ENCODE data around the gene BLOC1S1.

BLOC1S1 gene

DNA sequence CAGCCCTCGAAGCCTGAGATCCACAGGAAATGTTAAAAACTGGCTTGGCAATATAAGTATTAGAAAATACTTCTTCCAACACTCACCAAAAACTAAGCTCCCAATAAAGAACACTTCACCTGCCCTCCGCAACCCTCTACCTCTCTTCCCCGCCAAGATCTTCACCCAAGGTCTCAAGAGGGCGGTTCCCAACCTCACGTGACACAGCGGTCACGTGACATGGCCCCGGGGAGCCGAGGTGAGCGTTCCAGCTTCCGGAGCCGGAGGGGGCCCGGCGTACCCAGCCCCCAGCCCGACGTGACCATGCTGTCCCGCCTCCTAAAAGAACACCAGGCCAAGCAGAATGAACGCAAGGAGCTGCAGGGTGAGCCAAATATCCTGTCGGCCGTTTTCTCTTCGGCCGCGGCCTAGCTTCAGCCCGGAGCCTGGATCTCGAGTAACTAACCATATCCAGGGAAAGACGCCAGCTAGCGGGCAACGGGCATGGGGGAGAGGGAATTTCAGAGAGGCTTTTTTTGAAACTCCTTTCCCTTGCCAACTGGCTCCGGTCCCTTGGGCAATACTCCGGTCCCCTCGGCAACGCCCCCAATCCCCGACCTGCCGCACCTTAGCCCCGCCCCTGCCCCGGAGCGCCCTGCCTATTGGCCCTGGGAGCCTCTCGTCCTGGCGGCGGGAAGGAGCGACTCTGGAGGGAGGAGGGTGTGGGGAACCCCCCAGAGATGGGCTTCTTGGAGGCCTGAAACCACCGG is at the start of gene BLOC1S1:
TSS of gene BLOC1S1 (plus strand) at position 214 of the 749 bp plus-strand sequence. CDS start at position 220, 6 bp downstream.
- Histone ChIP-seq H3K4me1 (peaks cover 17% of the 10 kb centered on the region), H3K27me3 (ENCODE audit: low read depth) (peaks cover 4% of the 10 kb centered on the region; the same call in 1 of the 2 replicates), H3K4me3 (peak within 1 kb of the TSS; percentile 70), H3K9me3 (no peaks in the 10 kb centered on the region), H3K36me3 (replicated peaks) (no peaks in the 10 kb centered on the region)
- in situ Hi-C loops (cut with MboI; ENCODE audit: low sequenced_read_pairs), result no loop called here
- peak; percentile 84 to 97 for DNase-seq (ENCODE audit: low spot score in 2 of 2)

DNA sequence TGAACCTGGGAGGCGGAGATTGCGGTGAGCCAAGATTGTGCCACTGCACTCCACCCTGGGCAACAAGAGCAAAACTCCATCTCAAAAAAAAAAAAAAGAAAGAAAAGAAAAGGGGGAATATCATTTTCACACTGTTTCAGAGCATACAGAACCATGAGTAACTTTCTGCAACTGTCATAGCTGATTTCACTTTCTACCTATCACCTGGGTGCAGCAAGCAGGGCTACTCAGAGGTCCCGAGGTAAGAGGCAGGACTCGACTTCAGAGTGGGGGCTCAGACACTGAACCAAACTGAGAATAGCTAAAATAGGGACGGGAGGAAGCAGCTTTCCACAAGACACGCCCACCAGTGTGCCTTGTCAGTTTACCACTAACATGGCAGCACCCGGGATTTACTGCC is 49.3 kb upstream of the BLOC1S1 start:
- H3K4me3 ChIP-seq, result no peak overlapping the region
- no peaks in the 10 kb centered on the region for H3K9me3 ChIP-seq
- H3K27me3 ChIP-seq (ENCODE audit: low read depth), result no peaks in the 10 kb centered on the region; the same call in 1 of the 2 replicates
- no peak for DNase-seq (ENCODE audit: low spot score in 2 of 2)
- H3K36me3 ChIP-seq (replicated peaks), result no peaks in the 10 kb centered on the region
- H3K4me1 ChIP-seq, result no peaks in the 10 kb centered on the region
- in situ Hi-C loops (cut with MboI; ENCODE audit: low sequenced_read_pairs), result no loop called here

DNA sequence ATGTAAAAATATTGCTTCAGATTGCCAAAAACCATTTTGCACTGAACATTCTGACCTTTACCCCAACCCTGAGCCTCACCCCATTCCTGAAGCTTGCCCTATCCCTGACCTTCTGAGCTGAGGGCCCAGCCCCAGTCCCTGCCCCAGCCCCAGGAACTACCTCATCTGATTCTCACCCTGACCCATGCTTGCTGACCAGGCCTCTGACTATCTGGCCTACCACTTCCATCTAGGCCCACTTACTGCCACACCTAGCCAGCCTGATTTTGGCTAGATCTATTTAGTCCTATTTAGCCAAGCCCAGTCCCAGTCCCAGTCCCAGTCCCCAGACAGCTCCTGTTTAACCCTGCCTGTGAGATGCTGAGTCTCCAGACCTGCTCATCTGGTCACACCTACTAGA is 45.6 kb upstream of the BLOC1S1 start:
- no peak overlapping the region for H3K4me3 ChIP-seq
- no peak for DNase-seq (ENCODE audit: low spot score in 2 of 2)
- H3K27me3 ChIP-seq (ENCODE audit: low read depth), result no peaks in the 10 kb centered on the region; the same call in 1 of the 2 replicates
- H3K9me3 ChIP-seq, result no peaks in the 10 kb centered on the region
- H3K36me3 ChIP-seq (replicated peaks), result no peaks in the 10 kb centered on the region
- in situ Hi-C loops (cut with MboI; ENCODE audit: low sequenced_read_pairs), result no loop called here
- H3K4me1 ChIP-seq, result no peaks in the 10 kb centered on the region

DNA sequence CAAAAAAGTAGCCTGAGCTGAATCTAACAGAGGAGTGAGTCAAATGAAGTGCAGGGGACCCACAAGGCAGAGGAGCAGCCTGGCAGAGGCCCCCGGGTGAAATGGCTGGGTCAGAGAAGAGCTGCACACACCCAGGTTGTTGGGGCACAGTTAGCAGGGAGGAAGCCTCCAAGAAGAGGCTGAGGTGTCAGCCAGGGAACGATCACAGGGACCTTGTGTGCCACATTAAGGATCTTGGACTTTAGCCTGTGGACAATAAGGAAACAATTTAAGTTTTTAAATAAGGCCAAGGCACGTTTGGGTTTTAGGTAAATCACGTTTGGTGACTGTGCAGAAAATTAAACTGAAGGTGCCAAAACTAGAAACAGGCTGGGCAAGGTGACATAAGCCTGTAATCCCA is 44.1 kb upstream of the BLOC1S1 start:
- Histone ChIP-seq H3K27me3 (ENCODE audit: low read depth) (no peaks in the 10 kb centered on the region; the same call in 1 of the 2 replicates), H3K36me3 (replicated peaks) (no peaks in the 10 kb centered on the region), H3K9me3 (no peaks in the 10 kb centered on the region), H3K4me1 (no peaks in the 10 kb centered on the region), H3K4me3 (no peak overlapping the region)
- in situ Hi-C loops (cut with MboI; ENCODE audit: low sequenced_read_pairs), result no loop called here
- DNase-seq (ENCODE audit: low spot score in 2 of 2), result no peak

DNA sequence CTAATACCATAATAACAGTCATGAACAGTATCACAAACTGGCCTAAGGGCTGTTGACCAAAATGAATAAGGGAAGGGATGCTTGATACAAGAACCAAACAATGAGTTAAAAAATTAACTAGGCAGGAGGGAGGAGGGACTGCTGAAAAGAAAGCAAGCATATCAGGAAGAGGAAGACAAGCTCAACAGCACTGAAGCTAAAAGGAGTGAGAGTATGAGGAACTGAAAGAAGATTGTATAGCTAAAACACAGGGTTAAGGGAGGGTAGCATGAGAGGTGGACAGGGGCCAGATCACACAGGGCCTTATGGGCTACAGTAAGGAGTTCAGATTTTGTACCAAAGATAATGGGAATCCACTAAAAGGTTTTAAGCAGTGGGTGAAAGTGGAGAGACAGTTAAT is 42.2 kb upstream of the BLOC1S1 start:
- Histone ChIP-seq H3K4me3 (no peak overlapping the region), H3K27me3 (ENCODE audit: low read depth) (no peaks in the 10 kb centered on the region; the same call in 1 of the 2 replicates), H3K4me1 (no peaks in the 10 kb centered on the region), H3K9me3 (no peaks in the 10 kb centered on the region), H3K36me3 (replicated peaks) (no peaks in the 10 kb centered on the region)
- in situ Hi-C loops (cut with MboI; ENCODE audit: low sequenced_read_pairs), result no loop called here
- no peak for DNase-seq (ENCODE audit: low spot score in 2 of 2)

DNA sequence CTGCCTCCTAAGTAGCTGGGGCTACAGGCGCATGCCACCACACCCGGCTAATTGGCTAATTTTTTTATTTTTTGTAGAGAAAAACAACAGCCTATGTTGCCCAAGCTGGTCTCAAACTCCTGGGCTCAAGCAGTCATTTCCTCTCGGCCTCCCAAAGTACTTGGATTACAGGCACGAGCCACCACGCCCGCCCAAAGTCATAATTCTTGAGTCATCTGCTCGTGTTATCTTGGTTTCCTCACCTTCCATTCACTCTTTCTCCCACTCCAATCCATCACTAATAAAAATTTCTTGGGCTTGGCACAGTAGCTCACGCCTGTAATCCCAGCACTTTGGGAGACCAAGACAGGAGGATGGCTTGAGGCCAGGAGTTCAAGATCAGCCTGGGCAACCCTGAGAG is 40.2 kb upstream of the BLOC1S1 start:
- in situ Hi-C loops (cut with MboI; ENCODE audit: low sequenced_read_pairs), result no loop called here
- no peak overlapping the region for H3K4me3 ChIP-seq
- H3K4me1 ChIP-seq, result no peaks in the 10 kb centered on the region

DNA sequence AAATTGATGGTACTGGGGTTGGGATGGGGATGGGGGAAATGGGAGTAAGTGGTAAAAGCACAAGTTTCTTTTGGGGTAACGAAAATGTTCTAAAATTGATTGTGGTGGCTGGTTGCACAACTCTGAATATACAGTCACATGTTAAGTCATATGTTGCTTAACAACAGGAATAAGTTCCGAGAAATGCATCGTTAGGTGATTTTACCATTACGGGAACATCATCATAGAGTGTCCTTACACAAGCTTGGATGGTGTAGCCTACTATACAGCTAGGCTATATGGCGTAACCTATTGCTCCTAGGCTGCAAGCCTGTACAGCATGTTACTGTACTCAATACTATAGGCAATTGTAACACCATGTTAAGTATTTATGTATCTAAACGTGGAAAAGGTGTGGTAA is 39.1 kb upstream of the BLOC1S1 start:
- Histone ChIP-seq H3K4me3 (no peak overlapping the region), H3K27me3 (ENCODE audit: low read depth) (no peaks in the 10 kb centered on the region; the same call in 1 of the 2 replicates), H3K36me3 (replicated peaks) (no peaks in the 10 kb centered on the region), H3K4me1 (no peaks in the 10 kb centered on the region), H3K9me3 (no peaks in the 10 kb centered on the region)
- DNase-seq (ENCODE audit: low spot score in 2 of 2), result no peak
- in situ Hi-C loops (cut with MboI; ENCODE audit: low sequenced_read_pairs), result no loop called here

More for the DNA sequence above, 40.2 kb upstream of the BLOC1S1 start:
- DNase-seq (ENCODE audit: low spot score in 2 of 2), result no peak
- Histone ChIP-seq H3K36me3 (replicated peaks) (no peaks in the 10 kb centered on the region), H3K9me3 (no peaks in the 10 kb centered on the region), H3K27me3 (ENCODE audit: low read depth) (no peaks in the 10 kb centered on the region; the same call in 1 of the 2 replicates)

DNA sequence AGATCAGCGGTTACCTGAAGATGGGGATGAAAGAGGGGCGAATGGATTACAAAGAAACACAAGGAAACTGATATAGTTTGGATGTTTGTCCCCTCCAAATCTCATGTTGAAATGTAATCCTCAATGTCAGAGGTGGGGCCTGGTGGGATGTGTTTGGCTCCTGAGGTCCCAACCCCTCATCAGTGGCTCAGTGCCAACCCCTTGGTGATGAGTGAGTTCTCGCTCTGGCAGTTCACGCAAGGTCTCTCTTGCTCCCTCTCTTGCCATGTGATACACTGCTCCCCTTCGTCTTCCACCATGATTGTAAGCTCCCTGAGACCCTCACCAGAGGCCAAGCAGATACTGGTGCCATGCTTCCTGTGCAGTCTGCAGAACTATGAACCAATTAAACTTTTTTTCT is 36.2 kb upstream of the BLOC1S1 start:
- Histone ChIP-seq H3K27me3 (ENCODE audit: low read depth) (no peaks in the 10 kb centered on the region), H3K36me3 (replicated peaks) (no peaks in the 10 kb centered on the region), H3K9me3 (no peaks in the 10 kb centered on the region), H3K4me1 (no peaks in the 10 kb centered on the region), H3K4me3 (no peak overlapping the region)
- in situ Hi-C loops (cut with MboI; ENCODE audit: low sequenced_read_pairs), result no loop called here
- no peak for DNase-seq (ENCODE audit: low spot score in 2 of 2)

DNA sequence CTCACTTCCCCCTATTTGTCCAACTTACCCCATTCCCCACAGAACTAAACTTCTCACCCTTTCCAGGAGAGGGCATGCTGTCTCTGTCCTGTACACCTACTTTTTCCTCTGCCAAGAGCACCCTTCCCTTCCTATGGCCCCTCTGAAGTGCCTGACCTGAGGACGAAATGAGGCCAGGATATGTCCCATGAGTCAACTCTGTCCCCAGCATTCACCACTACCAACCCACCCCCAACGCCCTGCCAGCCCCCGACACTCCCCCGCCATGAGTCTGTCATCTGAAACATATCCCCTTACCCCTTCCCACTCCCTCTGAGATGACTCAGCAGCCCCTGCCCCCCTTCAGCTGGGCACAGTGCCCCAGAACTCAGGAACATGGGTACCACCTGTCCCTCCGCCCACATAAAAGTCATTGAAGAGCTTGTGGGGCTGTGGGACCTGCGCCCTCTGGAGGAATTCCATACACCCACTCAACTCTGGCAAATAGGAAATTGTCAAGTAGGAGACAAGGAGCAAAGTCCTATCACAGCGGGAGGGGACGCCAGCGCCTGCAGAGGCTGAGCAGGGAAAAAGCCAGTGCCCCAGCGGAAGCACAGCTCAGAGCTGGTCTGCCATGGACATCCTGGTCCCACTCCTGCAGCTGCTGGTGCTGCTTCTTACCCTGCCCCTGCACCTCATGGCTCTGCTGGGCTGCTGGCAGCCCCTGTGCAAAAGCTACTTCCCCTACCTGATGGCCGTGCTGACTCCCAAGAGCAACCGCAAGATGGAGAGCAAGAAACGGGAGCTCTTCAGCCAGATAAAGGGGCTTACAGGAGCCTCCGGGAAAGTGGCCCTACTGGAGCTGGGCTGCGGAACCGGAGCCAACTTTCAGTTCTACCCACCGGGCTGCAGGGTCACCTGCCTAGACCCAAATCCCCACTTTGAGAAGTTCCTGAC is 34.4 kb upstream of the BLOC1S1 start:
- no peaks in the 10 kb centered on the region for H3K9me3 ChIP-seq
- peak; percentile 77 to 84 for DNase-seq (ENCODE audit: low spot score in 2 of 2)
- H3K27me3 ChIP-seq (ENCODE audit: low read depth), result no peaks in the 10 kb centered on the region
- in situ Hi-C loops (cut with MboI; ENCODE audit: low sequenced_read_pairs), result no loop called here
- peak overlapping the region; percentile 35 for H3K4me3 ChIP-seq
- no peaks in the 10 kb centered on the region for H3K4me1 ChIP-seq
- H3K36me3 ChIP-seq (replicated peaks), result no peaks in the 10 kb centered on the region

DNA sequence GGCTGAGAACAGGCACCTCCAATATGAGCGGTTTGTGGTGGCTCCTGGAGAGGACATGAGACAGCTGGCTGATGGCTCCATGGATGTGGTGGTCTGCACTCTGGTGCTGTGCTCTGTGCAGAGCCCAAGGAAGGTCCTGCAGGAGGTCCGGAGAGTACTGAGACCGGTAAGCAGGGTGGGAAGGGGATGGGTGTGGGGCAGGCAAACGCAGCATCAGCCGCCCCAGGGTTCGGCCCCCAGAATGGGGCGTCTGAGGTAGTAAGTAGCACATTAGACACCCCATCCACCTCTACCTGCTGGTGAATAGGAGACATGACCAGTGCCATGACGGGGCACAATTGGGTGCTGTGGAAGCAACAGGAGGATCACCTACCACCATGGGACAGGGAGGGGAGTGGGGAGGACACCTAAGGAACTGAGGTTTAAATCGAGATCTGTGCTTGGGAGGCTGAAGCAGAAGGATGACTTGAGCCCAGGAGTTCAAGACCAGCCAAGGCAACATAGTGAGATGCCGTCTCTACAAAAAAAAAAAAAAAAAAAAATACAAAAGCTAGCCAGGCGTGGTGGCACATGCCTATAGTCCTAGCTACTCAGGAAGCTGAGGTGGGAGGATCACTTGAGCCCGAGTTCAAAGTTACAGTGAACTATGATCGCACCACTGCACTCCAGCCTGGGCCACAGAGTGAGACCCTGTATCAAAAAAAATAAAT is 33.6 kb upstream of the BLOC1S1 start:
- no peaks in the 10 kb centered on the region for H3K9me3 ChIP-seq
- DNase-seq (ENCODE audit: low spot score in 2 of 2), result no peak
- in situ Hi-C loops (cut with MboI; ENCODE audit: low sequenced_read_pairs), result no loop called here
- H3K4me1 ChIP-seq, result no peaks in the 10 kb centered on the region
- H3K27me3 ChIP-seq (ENCODE audit: low read depth), result no peaks in the 10 kb centered on the region
- H3K36me3 ChIP-seq (replicated peaks), result no peaks in the 10 kb centered on the region
- H3K4me3 ChIP-seq, result peak overlapping the region; percentile 35

DNA sequence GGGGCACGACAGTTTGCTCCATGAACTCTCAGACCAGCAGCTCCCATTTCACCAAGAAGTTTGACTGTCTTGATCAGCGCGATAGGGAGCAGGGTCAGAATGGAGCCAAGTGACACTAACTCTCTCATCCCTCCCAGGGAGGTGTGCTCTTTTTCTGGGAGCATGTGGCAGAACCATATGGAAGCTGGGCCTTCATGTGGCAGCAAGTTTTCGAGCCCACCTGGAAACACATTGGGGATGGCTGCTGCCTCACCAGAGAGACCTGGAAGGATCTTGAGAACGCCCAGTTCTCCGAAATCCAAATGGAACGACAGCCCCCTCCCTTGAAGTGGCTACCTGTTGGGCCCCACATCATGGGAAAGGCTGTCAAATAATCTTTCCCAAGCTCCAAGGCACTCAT is 32.2 kb upstream of the BLOC1S1 start:
- H3K4me1 ChIP-seq, result no peaks in the 10 kb centered on the region
- no peaks in the 10 kb centered on the region for H3K9me3 ChIP-seq
- no peaks in the 10 kb centered on the region for H3K36me3 ChIP-seq (replicated peaks)
- H3K4me3 ChIP-seq, result no peak overlapping the region
- no peaks in the 10 kb centered on the region for H3K27me3 ChIP-seq (ENCODE audit: low read depth)
- in situ Hi-C loops (cut with MboI; ENCODE audit: low sequenced_read_pairs), result no loop called here
- DNase-seq (ENCODE audit: low spot score in 2 of 2), result no peak

DNA sequence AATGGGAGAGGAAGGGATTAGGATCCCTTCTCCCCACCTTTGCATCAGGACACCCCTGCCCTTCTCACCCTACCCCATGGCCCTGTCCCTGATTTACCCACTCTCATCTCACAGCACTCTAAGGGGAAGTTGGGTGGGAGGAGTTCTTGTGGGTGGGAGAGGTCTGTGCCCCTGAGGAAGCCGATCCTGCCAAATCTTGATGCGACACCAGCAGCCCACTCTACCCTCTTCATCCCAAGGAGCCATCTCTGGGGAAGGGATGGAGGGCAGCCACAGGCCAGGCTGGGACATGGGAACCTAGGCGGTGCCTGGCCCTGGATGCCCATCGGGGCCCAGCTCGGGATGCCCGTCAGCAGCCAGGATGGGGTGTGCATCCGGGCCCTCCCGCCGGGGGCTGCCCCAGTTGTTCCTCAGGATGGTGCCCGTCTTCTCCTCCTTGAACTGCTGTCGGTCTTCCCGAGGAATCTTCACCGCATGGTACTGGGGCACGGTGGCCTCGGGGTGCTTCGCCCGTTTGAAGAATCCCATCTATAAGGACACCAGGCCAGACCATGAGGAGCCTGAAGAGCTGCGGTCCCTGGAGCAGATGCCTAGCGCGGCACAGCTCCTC is 31.0 kb upstream of the BLOC1S1 start:
- in situ Hi-C loops (cut with MboI; ENCODE audit: low sequenced_read_pairs), result no loop called here
- H3K4me3 ChIP-seq, result no peak overlapping the region
- no peaks in the 10 kb centered on the region for H3K9me3 ChIP-seq
- no peaks in the 10 kb centered on the region for H3K4me1 ChIP-seq
- no peaks in the 10 kb centered on the region for H3K27me3 ChIP-seq (ENCODE audit: low read depth)
- no peak for DNase-seq (ENCODE audit: low spot score in 2 of 2)
- H3K36me3 ChIP-seq (replicated peaks), result no peaks in the 10 kb centered on the region

DNA sequence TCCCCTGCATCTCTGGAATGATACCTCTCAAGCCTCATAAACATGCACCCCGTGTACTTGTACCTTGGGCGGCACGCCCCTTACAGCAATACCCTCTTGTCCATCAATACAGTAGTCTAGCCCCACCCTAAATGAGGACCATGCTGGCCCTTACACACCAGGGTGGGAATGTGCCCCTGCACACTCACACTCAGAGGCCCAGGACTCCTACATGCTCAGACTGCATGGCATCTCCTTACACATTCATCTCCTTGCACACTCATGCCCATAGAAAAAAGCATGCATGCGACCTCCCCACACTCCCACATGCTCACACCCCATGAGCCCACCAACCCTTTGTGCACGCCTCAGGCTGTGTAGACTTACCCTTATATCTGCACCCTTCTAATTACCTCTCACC is 30.2 kb upstream of the BLOC1S1 start:
- H3K4me3 ChIP-seq, result no peak overlapping the region
- H3K4me1 ChIP-seq, result no peaks in the 10 kb centered on the region
- no peaks in the 10 kb centered on the region for H3K36me3 ChIP-seq (replicated peaks)
- no peaks in the 10 kb centered on the region for H3K9me3 ChIP-seq
- in situ Hi-C loops (cut with MboI; ENCODE audit: low sequenced_read_pairs), result no loop called here
- no peak for DNase-seq (ENCODE audit: low spot score in 2 of 2)
- H3K27me3 ChIP-seq (ENCODE audit: low read depth), result no peaks in the 10 kb centered on the region
